ENCODE measurements around the gene CDH2.

Gene CDH2

GRCh38 chr18:27903906-27904305 is 273.0 kb downstream of the CDH2 start:
- TF ChIP-seq CTCF (IDR thresholded peaks at IDR 0.05; ENCODE audit: borderline replicate concordance, control extremely low read depth, extremely low read depth, insufficient read depth, missing control alignments): no peak
- in situ Hi-C loops (cut with MboI; ENCODE audit: low sequenced_read_pairs, unreplicated experiment): no loop called here
- no peak for DNase-seq (ENCODE audit: low spot score)

- no peak for TF ChIP-seq CTCF (IDR thresholded peaks at IDR 0.05; ENCODE audit: borderline replicate concordance, control extremely low read depth, extremely low read depth, insufficient read depth, missing control alignments)
- DNase-seq (ENCODE audit: low spot score): no peak
- in situ Hi-C loops (cut with MboI; ENCODE audit: low sequenced_read_pairs, unreplicated experiment): no loop called here
Observed at GRCh38 chr18:27901424-27902226, 275.3 kb downstream of the CDH2 start.

All from GM13976 (cell line).